ENCODE results near the gene DUSP1.

- TF ChIP-seq CTCF (IDR thresholded peaks at IDR 0.05) (no peak), POLR2AphosphoS5 (IDR thresholded peaks at IDR 0.05) (peak in 2 of 3 donors; percentile 11 to 20), EP300 (IDR thresholded peaks at IDR 0.05; ENCODE audit: low read depth) (no peak)
These were observed 5.2 kb downstream of the DUSP1 start for GRCh38 chr5:172765766-172766286.

Data from transverse colon (tissue), 4 donors.